ENCODE data around the gene AMPD1. TPM values are rescaled to one million over a fixed set of nuclear protein-coding genes. Genes with fewer than 3 reads are reported as not detected.

Gene AMPD1
- total RNA-seq, 2 donors from 2014 or later: not detected

- Histone ChIP-seq H3K9me3 (no peaks in the 10 kb centered on the region), H3K27me3 (no peaks in the 10 kb centered on the region), H3K27ac (no peak overlapping the region), H3K36me3 (replicated peaks in 1 of 2; ENCODE audit: insufficient read depth in 1 of 2, low read depth in 2 of 2) (peaks cover 19 to 54% of the 10 kb centered on the region in 2 donors), H3K4me1 (no peaks in the 10 kb centered on the region), H3K4me3 (no peak overlapping the region)
- TF ChIP-seq POLR2A (IDR thresholded peaks at IDR 0.05) (no peak), CTCF (IDR thresholded peaks at IDR 0.05) (no peak)
- ATAC-seq (no peak), DNase-seq (no peak)
- intact Hi-C loops (cut with DNase I): no loop called here
- 0 to 35% methylated on average over 1 of the region's 1 CpG for WGBS, 2 donors
These were observed 28.1 kb upstream of the AMPD1 start for GRCh38 chr1:114723457-114723856.

GRCh38 chr1:114720492-114720891 is 25.1 kb upstream of the AMPD1 start:
- Histone ChIP-seq H3K36me3 (replicated peaks in 1 of 2; ENCODE audit: insufficient read depth in 1 of 2, low read depth in 2 of 2) (peaks cover 19 to 55% of the 10 kb centered on the region in 2 donors), H3K4me1 (peaks cover 6% of the 10 kb centered on the region), H3K4me3 (no peak overlapping the region), H3K27me3 (no peaks in the 10 kb centered on the region), H3K27ac (no peak overlapping the region), H3K9me3 (no peaks in the 10 kb centered on the region)
- DNase-seq (no peak), ATAC-seq (no peak)
- WGBS, 2 donors: 84% methylated on average over 4 of the region's 4 CpGs
- intact Hi-C loops (cut with DNase I): no loop called here
- TF ChIP-seq POLR2A (IDR thresholded peaks at IDR 0.05) (no peak), CTCF (IDR thresholded peaks at IDR 0.05) (no peak)

GRCh38 chr1:114719424-114719787 is 24.1 kb upstream of the AMPD1 start:
- 74 to 75% methylated on average over 3 of the region's 3 CpGs for WGBS, 2 donors
- H3K4me3 ChIP-seq: no peak overlapping the region
- ATAC-seq (no peak), DNase-seq (no peak)
- intact Hi-C loops (cut with DNase I): no loop called here
- no peaks in the 10 kb centered on the region for H3K27me3 ChIP-seq
- peaks cover 11% of the 10 kb centered on the region for H3K4me1 ChIP-seq
- no peak overlapping the region for H3K27ac ChIP-seq
- TF ChIP-seq POLR2A (IDR thresholded peaks at IDR 0.05) (no peak), CTCF (IDR thresholded peaks at IDR 0.05) (no peak)
- no peaks in the 10 kb centered on the region for H3K9me3 ChIP-seq
- H3K36me3 ChIP-seq (replicated peaks in 1 of 2; ENCODE audit: insufficient read depth in 1 of 2, low read depth in 2 of 2): peaks cover 14 to 47% of the 10 kb centered on the region in 2 donors

GRCh38 chr1:114718661-114719423 is 23.5 kb upstream of the AMPD1 start:
- Histone ChIP-seq H3K4me3 (no peak overlapping the region), H3K9me3 (no peaks in the 10 kb centered on the region), H3K36me3 (replicated peaks in 1 of 2; ENCODE audit: insufficient read depth in 1 of 2, low read depth in 2 of 2) (peaks cover 12 to 44% of the 10 kb centered on the region in 2 donors), H3K27me3 (no peaks in the 10 kb centered on the region), H3K4me1 (peaks cover 11% of the 10 kb centered on the region), H3K27ac (no peak overlapping the region)
- ATAC-seq: no peak
- TF ChIP-seq POLR2A (IDR thresholded peaks at IDR 0.05) (no peak), CTCF (IDR thresholded peaks at IDR 0.05) (no peak)
- no peak for DNase-seq
- 89 to 94% methylated on average over 11 of the region's 11 CpGs for WGBS, 2 donors
- intact Hi-C loops (cut with DNase I): no loop called here
